Ovary (tissue), 3 donors: Measurements from ENCODE around the gene IL36G.

Experiments
- CTCF ChIP-seq, 3 donors: fragments of 450-650 bp in 2 of 3; fragments of 200-600 bp in 1 of 3; IDR thresholded peaks; one replicate each; pipeline versions ENCODE4 v1.5.1 to v1.8.0; 2016 to 2022; ENCODE audit warnings: antibody characterized with exemption in 3 of 3, mild to moderate bottlenecking in 1 of 3
- EP300 ChIP-seq: sonication (generic); formaldehyde crosslinking; IDR thresholded peaks from one replicate; pipeline ENCODE4 v1.6.1; 2017; ENCODE audit warnings: antibody characterized with exemption
- POLR2A ChIP-seq: fragments of 450-650 bp; IDR thresholded peaks from one replicate; pipeline ENCODE4 v1.6.1; 2017; ENCODE audit warnings: antibody characterized with exemption, mild to moderate bottlenecking, moderate library complexity
- donor health status: DM: no; HTN: no; CAD: no.

- TF ChIP-seq CTCF (IDR thresholded peaks at IDR 0.05): no peak
- no peak for TF ChIP-seq POLR2A
- no peak for TF ChIP-seq EP300
These were observed 35.5 kb downstream of the IL36G start for GRCh38 chr2:113013336-113013661.
